NCI-H2227 treated with DMSO at 0.1 percent for 48 hours (cell line): ENCODE results near the gene SBK2.
"Not testable (repeated sequence)": the region's sequence is repeated elsewhere in the genome, so short reads cannot be mapped to it uniquely, and the experiment has no call there.

Experiments
- DNase-seq: peaks from one replicate; lab custom pipeline; 2025; lab: John Stamatoyannopoulos, UW

Gene SBK2

DNA sequence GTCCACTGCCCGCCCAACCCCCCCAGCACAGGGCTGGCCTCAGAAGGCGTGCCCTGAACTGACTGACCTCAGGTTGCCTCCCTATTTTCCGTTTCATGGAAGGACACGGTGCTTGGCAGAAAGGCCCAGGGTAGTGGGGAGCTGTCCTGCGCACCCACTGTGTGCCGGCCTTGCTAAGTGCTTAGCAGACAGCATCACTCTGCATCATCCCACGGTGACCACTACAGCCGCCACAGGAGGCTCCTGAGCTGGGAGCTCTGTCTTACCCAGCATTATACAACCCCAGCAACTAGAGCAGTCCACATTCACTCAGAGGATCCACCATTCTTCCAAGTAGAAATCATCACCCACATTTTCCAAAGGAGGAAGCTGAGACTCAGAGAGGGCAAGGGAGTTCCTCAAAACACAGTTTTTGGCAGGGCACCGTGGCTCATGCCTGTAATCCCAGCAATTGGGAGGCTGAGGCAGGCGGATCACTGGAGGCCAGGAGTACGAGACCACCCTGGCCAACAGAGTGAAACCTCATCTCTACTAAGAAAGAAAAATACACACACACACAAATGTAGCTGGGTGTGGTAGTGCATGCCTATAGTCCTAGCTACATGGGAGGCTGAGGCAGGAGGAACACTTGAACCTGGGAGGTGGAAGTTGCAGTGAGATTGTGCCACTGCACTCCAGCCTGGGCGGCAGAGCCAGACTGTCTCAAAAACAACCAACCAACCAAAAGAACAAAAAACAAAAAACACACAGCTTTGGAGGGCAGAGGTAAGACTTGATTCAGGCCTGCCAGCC is 1.6 kb downstream of the SBK2 start:
- no peak for DNase-seq

DNA sequence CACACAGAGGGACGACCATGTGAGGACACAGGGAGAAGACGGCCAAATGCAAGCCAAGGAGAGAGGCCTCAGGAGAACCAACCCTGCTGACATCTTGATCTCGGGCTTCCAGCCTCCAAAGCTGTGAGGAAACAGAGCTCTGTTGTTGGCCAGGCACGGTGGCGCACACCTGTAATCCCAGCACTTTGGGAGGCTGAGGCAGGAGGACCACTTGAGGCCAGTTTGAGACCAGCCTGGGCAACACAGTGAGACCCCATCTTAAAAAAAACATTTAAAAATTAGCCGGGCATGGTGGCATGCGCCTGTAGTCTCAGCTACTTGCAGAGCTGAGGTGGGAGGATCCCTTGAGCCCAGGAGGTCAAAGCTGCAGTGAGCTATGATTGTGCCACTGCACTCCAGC is 2.7 kb downstream of the SBK2 start:
- not testable (repeated sequence) for DNase-seq

- DNase-seq = no peak
Measured at GRCh38 chr19:55530996-55531395, 5.9 kb downstream of the SBK2 start.

GRCh38 chr19:55529636-55530234 is 7.2 kb downstream of the SBK2 start:
- DNase-seq = no peak

DNA sequence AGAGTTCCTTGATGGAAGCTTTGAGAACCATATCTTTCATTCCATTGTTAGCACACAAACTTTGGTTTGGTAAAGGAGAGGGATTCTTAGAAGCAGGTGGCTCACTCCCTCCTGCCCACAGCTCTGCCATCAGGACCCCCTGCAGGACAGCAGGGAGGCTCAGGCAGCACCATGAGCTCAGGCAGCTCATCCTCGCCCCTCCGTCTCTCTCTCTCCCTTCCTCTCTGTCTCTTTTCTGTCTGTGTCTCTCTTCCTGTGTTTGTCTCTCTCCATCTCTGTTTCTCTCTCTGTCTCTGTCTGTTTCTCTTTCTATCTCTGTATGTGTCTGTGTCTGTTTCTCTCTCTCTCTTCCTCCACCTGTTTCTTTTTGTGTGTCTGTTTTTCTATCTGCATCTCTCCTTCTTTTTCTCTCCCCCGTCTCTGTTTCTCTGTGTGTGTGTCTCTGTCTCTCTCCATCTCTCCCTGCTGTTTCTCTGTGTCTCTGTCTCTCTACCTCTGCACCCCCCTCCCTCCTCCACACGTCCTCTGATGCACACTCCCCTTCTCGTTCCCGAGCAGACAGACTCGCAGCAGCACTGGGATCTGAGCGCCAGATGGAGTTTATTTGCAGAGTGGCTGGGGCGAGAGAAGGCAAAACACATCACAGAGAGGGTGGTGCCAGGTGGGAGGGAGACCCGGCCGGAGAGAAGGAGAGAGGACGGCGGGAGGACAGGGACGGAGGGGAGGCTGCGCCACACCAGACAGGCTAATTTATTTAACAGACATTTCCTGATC is 8.7 kb downstream of the SBK2 start:
- peak; percentile 90 for DNase-seq

DNA sequence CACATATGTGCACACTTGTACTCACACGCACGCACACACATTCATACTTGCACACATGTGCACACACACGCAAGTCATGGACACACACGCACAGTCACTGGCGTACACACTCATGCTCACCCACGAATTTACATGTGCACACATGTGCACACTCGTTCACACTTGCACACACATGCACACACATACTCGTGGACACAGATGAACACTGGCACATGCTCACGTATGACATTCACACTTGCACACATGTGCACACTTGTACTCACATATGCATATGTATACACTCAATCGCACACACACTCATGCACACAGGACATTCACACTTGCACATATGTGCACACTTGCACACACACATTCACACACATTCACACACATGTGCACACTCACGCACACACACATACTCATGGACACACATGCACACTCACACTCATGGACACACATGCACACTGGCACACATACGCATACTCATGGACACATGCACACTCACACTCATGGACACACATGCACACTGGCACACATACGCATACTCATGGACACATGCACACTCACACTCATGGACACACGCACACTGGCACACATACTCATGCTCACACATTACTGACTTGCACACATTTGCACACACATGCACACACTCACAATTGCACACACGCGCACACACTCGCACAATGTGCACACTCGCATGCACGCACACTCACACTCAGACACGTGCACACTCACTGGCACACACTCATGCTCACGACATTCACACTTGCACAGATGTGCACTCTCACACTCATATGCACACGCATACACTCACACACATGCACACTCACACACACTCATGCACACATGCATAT is 9.5 kb downstream of the SBK2 start:
- no peak for DNase-seq

DNA sequence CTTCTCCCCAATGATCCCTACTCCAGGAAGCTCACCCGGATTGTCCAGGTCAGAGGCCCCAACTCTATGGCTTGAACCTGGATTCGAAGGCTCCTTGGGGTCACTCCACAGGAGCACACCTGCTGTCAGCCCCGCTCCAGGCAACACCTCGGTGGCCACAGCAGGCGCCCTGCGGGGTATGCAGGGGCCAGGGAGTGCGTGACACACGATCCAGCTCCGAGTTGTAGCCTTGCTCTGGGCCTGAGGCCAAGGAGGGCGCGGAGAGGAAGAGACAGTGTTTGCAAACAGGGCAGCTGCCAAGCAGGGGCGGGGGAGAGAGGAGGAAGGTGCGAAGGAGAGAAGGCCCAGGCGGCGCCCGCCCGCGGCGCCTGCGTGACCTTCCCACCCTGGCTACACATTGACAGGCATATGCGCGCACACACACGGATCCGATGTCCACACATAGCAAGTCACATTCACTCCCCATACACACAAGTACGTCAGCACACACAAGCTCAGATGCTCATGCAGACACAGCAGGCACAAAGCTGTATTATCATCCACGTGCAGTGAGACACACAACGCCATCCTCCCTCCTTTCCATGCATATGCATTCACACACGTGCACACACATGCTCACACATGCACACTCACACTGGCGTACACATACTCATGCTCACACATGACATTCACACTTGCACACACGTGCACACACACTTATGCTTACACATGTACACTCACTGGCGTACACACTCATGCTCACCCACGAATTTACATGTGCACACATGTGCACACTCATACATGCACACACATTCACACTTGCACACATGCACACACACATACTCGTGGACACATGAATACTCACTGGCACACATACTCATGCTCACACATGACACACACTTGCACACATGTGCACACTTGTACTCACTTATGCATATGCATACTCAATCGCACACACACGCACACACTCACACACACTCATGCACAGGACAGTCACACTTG is 10.4 kb downstream of the SBK2 start:
- DNase-seq = peak; percentile 59

- no peak for DNase-seq
Measured at GRCh38 chr19:55525289-55526101, 11.4 kb downstream of the SBK2 start.

DNA sequence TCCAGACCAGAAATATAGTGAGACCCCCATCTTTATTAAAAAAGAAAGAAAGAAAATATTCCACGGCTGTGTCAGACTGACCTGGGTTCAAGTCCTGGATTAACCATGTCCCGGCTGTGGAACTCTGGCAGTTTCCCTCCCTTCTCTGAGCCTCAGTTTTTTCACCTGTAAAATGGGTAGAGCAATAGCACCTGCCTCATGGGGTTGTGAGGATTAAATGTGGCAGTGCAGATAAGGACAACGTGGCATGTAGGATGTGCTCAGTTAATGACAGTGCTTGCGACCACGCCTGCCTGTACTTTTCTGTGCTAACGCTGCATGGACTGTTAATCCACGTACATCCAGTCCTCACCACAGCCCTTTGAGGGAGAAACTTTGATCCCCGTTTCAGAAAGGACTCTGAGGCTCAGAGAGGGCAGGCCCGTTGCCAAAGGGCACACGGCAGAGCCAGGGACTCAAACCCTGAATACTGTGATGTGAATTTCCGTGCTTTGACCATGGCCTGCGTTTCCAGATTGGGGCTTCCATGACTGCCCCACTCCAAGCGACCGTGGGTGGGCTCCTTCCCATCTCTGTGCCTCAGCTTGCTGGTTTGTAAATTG is 16.1 kb downstream of the SBK2 start:
- DNase-seq = no peak

DNA sequence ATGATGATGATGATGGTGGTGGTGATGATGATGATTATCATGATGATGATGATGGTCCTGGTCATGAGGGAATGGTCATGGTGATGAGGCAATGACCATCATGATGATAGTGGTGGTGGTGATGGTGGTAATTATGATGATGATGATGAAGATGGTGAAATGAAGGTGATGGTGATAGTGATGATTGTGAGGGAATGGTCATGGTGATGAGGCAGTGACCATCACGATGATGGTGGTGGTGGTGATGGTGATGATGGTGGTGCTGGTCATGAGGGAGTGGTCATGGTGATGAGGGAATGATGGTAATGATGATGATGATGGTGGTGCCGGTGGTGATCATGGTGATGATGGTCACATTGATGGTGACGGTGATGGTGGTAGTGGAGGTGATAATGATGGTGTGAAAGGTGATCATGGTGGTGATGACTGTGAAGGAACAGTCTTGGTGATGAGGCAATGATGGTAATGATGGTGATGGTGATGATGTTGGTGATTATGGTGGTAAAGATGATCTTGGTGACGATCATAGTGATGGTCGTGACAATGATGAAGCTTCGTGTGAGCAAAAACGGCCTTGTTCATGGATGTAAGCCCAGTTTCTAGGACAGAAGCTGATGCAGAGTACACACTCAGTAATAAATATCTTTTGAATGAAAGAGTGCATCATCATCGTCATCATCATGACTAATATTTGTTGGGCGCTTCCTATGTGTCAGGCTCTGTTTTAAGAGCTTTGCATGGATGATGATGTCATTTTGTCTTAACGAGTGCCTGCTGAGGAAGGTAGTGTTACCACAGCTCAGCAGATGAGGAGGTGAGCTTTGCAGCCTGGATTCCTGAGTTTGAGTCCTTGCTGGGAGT is 17.3 kb downstream of the SBK2 start:
- no peak for DNase-seq

DNA sequence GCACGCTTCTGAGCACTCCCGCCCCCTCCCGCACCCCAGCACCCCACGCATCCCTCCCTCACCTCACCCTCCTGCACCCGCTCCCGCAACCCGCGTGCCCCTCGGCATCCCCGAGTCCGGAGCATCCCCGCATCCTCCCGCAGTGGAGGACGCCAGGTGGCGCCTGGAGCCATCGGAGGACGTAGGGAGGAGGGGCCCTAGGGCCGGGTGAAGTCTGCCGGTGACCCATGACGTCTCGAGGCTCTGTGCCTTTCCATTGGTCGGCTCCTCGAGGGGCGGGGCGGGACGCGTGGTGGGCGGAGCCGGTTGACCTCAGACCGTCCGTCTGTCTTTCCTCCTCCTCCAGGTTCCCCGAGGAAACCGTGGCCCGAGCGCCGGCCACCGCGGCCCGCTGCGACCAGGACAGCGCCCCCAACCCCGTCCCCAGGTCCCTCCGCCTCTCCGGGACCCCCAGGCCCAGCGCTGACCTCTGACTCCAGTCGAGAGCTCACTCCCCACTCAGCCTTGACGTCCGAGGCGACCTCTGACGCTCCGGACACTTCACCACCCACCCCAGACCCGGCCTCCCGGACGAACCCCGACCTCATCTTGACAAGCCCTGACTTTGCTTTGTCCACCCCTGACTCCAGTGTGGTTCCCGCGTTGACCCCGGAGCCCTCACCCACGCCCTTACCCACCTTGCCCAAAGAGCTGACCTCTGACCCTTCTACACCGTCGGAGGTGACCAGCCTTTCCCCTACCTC is 19.9 kb downstream of the SBK2 start:
- DNase-seq = peak; percentile 98

DNA sequence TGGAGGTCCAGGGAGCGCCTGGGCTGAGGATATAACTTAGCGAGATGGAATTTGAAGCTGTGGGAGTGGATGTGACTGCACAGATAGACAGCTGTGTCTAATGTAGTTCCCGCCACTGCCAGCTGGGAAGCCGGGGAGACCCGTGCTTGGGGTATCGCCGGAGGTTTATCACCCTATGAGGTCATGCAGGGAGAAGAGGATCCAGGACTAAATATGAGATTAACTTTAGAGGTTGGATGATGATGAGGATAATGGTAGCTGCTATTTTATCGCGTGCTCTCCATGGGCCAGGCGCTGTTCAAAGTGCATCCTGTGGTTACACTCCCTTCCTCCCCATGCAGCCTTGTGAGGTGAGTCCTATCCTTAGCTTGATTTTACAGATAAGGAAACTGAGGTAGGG is 28.8 kb downstream of the SBK2 start:
- DNase-seq = no peak

- DNase-seq = no peak
Measured at GRCh38 chr19:55504981-55505380, 32.0 kb downstream of the SBK2 start.

GRCh38 chr19:55504252-55504603 is 32.7 kb downstream of the SBK2 start:
- no peak for DNase-seq

- DNase-seq = no peak
Measured at GRCh38 chr19:55503502-55504251, 33.3 kb downstream of the SBK2 start.

DNA sequence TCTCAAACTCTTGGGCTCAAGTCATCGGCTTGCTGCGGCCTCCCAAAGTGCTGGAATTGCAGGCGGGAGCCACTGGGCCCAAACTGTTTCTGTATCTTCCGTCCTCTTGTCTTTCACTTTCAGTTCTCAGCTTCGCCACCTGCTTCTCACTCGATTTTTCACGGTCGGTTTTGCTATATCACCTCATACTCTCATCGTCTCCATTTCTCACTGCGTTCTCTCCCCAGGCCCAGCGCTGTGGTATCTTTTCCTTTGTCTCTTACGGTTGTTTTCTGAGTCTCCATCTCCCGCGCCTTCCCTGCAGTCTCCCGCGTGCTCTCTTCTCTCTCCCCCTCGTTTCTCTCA is 33.8 kb downstream of the SBK2 start:
- DNase-seq = no peak

DNA sequence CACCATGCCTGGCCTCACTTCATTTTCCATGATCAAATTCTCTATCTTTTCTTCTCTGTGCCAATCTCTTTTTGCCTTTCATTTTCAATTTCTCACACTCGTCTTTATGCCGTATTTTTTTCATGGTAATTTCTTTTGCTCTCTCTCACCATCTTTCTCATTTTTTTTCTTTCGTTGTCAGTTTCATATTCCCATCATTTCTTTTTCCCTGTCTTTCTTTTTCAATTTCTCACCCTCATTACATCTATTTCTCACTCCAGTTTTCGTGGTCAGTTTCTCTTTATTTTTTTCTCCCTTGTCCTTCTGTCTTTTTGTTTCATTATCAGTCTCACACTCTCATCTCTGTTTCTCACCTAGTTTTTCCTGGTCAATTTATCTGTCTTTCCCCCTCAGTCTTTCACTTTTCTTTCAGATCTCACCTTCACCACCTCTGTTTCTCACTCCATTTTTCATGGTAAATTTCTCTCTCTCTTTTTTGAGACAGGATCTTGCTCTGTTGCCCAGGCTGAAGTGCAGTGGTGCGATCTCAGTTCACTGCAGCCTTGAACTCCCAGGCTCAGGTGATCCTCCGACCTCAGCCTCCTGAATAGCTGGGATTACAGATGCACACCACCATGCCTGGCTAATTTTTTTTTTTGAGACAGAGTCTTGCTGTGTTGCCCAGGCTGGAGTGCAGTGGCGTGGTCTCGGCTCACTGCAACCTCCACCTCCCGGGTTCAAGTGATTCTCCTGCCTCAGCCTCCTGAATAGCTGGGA is 34.6 kb downstream of the SBK2 start:
- no peak for DNase-seq
